Measurements from ENCODE around the gene RELN. TPM values are rescaled to one million over a fixed set of nuclear protein-coding genes. Genes with fewer than 3 reads are reported as not detected.

RELN gene
- total RNA-seq, 1 donor from 2014 or later: 3.8 TPM

GRCh38 chr7:103637726-103638125, 351.7 kb downstream of the RELN start:
- H3K4me3 ChIP-seq (ENCODE audit: low read depth, low read length): no peak overlapping the region
- no peak for DNase-seq (ENCODE audit: low read depth)
- no peak for TF ChIP-seq CTCF (conservative IDR thresholded peaks at IDR 0.05; ENCODE audit: low read depth, low read length)

- DNase-seq (ENCODE audit: low read depth): no peak
Measured at GRCh38 chr7:103637094-103637493, 352.4 kb downstream of the RELN start.

GRCh38 chr7:103636153-103636552, 353.3 kb downstream of the RELN start:
- no peak for DNase-seq (ENCODE audit: low read depth)
- no peak for TF ChIP-seq CTCF (conservative IDR thresholded peaks at IDR 0.05; ENCODE audit: low read depth, low read length)
- no peak overlapping the region for H3K4me3 ChIP-seq (ENCODE audit: low read depth, low read length)

More at GRCh38 chr7:103637094-103637493, 352.4 kb downstream of the RELN start:
- TF ChIP-seq CTCF (conservative IDR thresholded peaks at IDR 0.05; ENCODE audit: low read depth, low read length): no peak
- no peak overlapping the region for H3K4me3 ChIP-seq (ENCODE audit: low read depth, low read length)

GRCh38 chr7:103632972-103633371, 356.5 kb downstream of the RELN start:
- H3K4me3 ChIP-seq (ENCODE audit: low read depth, low read length): no peak overlapping the region
- DNase-seq (ENCODE audit: low read depth): no peak
- no peak for TF ChIP-seq CTCF (conservative IDR thresholded peaks at IDR 0.05; ENCODE audit: low read depth, low read length)

- TF ChIP-seq CTCF (conservative IDR thresholded peaks at IDR 0.05; ENCODE audit: low read depth, low read length): no peak
- DNase-seq (ENCODE audit: low read depth): no peak
- H3K4me3 ChIP-seq (ENCODE audit: low read depth, low read length): no peak overlapping the region
Measured at GRCh38 chr7:103632005-103632639, 357.3 kb downstream of the RELN start.

GRCh38 chr7:103630318-103630717, 359.1 kb downstream of the RELN start:
- no peak for TF ChIP-seq CTCF (conservative IDR thresholded peaks at IDR 0.05; ENCODE audit: low read depth, low read length)
- H3K4me3 ChIP-seq (ENCODE audit: low read depth, low read length): no peak overlapping the region
- no peak for DNase-seq (ENCODE audit: low read depth)

- no peak for DNase-seq (ENCODE audit: low read depth)
- H3K4me3 ChIP-seq (ENCODE audit: low read depth, low read length): no peak overlapping the region
- no peak for TF ChIP-seq CTCF (conservative IDR thresholded peaks at IDR 0.05; ENCODE audit: low read depth, low read length)
Measured at GRCh38 chr7:103628742-103629141, 360.7 kb downstream of the RELN start.
